HPDE6-E6E7 (cell line): ENCODE results near the gene MRPL20.
"Not testable (repeated sequence)": the region's sequence is repeated elsewhere in the genome, so short reads cannot be mapped to it uniquely, and the experiment has no call there.

ENCODE experiments used
- DNase-seq: peaks from one replicate; pipeline ENCODE4 v3.0.0; 2011; ENCODE audit warnings: missing footprints; ENCODE audit errors: extremely low spot score

Gene MRPL20

GRCh38 chr1:1407636-1408318, 684 bp upstream of the MRPL20 start:
- DNase-seq, result no peak

- no peak for DNase-seq
Measured at GRCh38 chr1:1406101-1406820, 832 bp downstream of the MRPL20 start.

- DNase-seq, result no peak
Measured at GRCh38 chr1:1403653-1404052, 3.4 kb downstream of the MRPL20 start.

- DNase-seq, result not testable (repeated sequence)
Measured at GRCh38 chr1:1402901-1403392, 4.1 kb downstream of the MRPL20 start.

- no peak for DNase-seq
Measured at GRCh38 chr1:1402072-1402900, 4.8 kb downstream of the MRPL20 start.

GRCh38 chr1:1401457-1402010, 5.6 kb downstream of the MRPL20 start:
- DNase-seq, result no peak

- DNase-seq, result no peak
Measured at GRCh38 chr1:1400576-1401456, 6.3 kb downstream of the MRPL20 start.

- DNase-seq, result no peak
Measured at GRCh38 chr1:1399872-1400575, 7.1 kb downstream of the MRPL20 start.

- peak; percentile 96 for DNase-seq
Measured at GRCh38 chr1:1399187-1399871, 7.8 kb downstream of the MRPL20 start, which contains the start of gene CCNL2. CCNL2 (minus strand) TSS chr1:1399335; CDS start chr1:1399306, 29 bp downstream.

GRCh38 chr1:1398677-1399186, 8.4 kb downstream of the MRPL20 start:
- DNase-seq, result no peak

GRCh38 chr1:1397839-1398523, 9.1 kb downstream of the MRPL20 start:
- DNase-seq, result no peak

- DNase-seq, result no peak
Measured at GRCh38 chr1:1395166-1395565, 11.9 kb downstream of the MRPL20 start.

- DNase-seq, result no peak
Measured at GRCh38 chr1:1394116-1394515, 13.0 kb downstream of the MRPL20 start.

GRCh38 chr1:1393428-1393827, 13.7 kb downstream of the MRPL20 start:
- DNase-seq, result no peak

- no peak for DNase-seq
Measured at GRCh38 chr1:1393014-1393413, 14.1 kb downstream of the MRPL20 start.

- no peak for DNase-seq
Measured at GRCh38 chr1:1391225-1391624, 15.9 kb downstream of the MRPL20 start.

GRCh38 chr1:1390675-1391074, 16.4 kb downstream of the MRPL20 start:
- DNase-seq, result no peak

- DNase-seq, result no peak
Measured at GRCh38 chr1:1388078-1388472, 19.0 kb downstream of the MRPL20 start.
